Endothelial cell of umbilical vein (primary cell): Measurements from ENCODE around the gene UCP1.

Source experiments
- EZH2 ChIP-seq: IDR thresholded peaks from 2 replicates; pipeline ENCODE4 v1.6.1; 2012; ENCODE audit warnings: borderline replicate concordance, low read depth, mild to moderate bottlenecking, moderate library complexity, low read length, inconsistent platforms; ENCODE audit not compliant: severe bottlenecking
- POLR2A ChIP-seq: IDR thresholded peaks from 2 replicates; pipeline ENCODE4 v1.6.1; 2012; ENCODE audit warnings: low read depth, mild to moderate bottlenecking, control low read depth, low read length
- POLR2AphosphoS5 ChIP-seq: IDR thresholded peaks from 2 replicates; pipeline ENCODE4 v1.6.1; 2012; ENCODE audit warnings: low read depth, mild to moderate bottlenecking, control low read depth, low read length, moderate library complexity; ENCODE audit not compliant: insufficient read depth
- TF ChIP-seq, protein P1 (sequence below): IDR thresholded peaks from 2 replicates; pipeline ENCODE4 v1.6.1; 2011; ENCODE audit not compliant: insufficient read depth, insufficient read length
- TF ChIP-seq, protein P2 (sequence below), 2 donors: IDR thresholded peaks; 1 replicate in 1 of 2; 2 replicates in 1 of 2; pipeline ENCODE4 v1.5.1; 2011; ENCODE audit warnings: low read length in 2 of 2, mild to moderate bottlenecking in 2 of 2, moderate library complexity in 2 of 2, control low read depth in 1 of 2, inconsistent platforms in 1 of 2, low read depth in 1 of 2; ENCODE audit not compliant: insufficient read depth in 1 of 2; ENCODE audit errors: extremely low read depth in 1 of 2

DNA sequence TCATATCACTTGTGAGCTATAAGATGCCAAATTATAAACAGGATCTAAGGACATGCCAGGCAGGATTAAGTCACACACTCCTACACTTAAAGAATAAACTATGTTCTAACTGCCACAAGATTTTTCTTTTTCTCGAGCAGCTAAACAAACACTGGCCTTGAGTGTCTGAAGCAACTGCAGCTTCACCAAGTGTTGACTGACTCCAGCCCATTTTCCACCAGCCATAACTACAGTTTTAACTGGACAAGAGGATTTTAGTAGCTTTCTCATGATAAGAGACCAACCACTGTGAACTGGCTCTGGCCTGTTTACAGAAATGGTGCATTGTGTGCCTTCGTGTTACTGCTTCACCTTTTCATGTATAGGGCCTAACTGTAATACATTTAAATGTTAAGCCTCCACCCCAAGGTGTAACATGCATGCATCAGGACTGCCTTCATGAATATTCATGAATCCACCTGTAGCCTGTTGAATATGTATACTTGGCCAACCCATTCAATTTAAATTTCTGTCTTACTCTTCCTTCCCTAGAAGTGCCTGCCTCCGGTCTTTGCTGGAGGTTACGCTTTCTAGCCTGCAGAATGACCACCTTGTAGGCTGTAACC lies 10.8 kb downstream of the UCP1 start:
- TF ChIP-seq, protein P1, sequence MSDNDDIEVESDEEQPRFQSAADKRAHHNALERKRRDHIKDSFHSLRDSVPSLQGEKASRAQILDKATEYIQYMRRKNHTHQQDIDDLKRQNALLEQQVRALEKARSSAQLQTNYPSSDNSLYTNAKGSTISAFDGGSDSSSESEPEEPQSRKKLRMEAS = no peak
- TF ChIP-seq, protein P2, sequence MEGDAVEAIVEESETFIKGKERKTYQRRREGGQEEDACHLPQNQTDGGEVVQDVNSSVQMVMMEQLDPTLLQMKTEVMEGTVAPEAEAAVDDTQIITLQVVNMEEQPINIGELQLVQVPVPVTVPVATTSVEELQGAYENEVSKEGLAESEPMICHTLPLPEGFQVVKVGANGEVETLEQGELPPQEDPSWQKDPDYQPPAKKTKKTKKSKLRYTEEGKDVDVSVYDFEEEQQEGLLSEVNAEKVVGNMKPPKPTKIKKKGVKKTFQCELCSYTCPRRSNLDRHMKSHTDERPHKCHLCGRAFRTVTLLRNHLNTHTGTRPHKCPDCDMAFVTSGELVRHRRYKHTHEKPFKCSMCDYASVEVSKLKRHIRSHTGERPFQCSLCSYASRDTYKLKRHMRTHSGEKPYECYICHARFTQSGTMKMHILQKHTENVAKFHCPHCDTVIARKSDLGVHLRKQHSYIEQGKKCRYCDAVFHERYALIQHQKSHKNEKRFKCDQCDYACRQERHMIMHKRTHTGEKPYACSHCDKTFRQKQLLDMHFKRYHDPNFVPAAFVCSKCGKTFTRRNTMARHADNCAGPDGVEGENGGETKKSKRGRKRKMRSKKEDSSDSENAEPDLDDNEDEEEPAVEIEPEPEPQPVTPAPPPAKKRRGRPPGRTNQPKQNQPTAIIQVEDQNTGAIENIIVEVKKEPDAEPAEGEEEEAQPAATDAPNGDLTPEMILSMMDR (IDR thresholded peaks at IDR 0.05; ENCODE audit: extremely low read depth in 1 of 2, insufficient read depth in 1 of 2, low read depth in 1 of 2, low read length in 2 of 2) = no peak
- TF ChIP-seq EZH2 (no peak), POLR2AphosphoS5 (no peak), POLR2A (no peak)
